Vagina (tissue), 2 donors: ENCODE data around the gene TBC1D16.

ENCODE experiments used
- CTCF ChIP-seq, 3 experiments: fragments of 450-650 bp in 2 of 3; fragments of 200-600 bp in 1 of 3; sonication (generic) in 1 of 3; IDR thresholded peaks; one replicate each; pipeline ENCODE4 v1.5.1; 2017 to 2019; ENCODE audit warnings: antibody characterized with exemption in 3 of 3, mild to moderate bottlenecking in 2 of 3, moderate library complexity in 2 of 3
- POLR2A ChIP-seq, 2 donors: fragments of 450-650 bp; IDR thresholded peaks; one replicate each; pipeline ENCODE4 v1.6.1; 2017; ENCODE audit warnings: antibody characterized with exemption in 2 of 2, mild to moderate bottlenecking in 2 of 2, moderate library complexity in 2 of 2
- POLR2AphosphoS5 ChIP-seq, 2 donors: sonication (generic); formaldehyde crosslinking; IDR thresholded peaks; one replicate each; pipeline ENCODE4 v1.9.0; 2017; ENCODE audit warnings: antibody characterized with exemption in 2 of 2, mild to moderate bottlenecking in 2 of 2, low read depth in 1 of 2; ENCODE audit not compliant: insufficient read depth in 1 of 2

GRCh38 chr17:80043963-80044362, 8.3 kb upstream of the TBC1D16 start:
- no peak for TF ChIP-seq CTCF (IDR thresholded peaks at IDR 0.05)
- TF ChIP-seq POLR2A (IDR thresholded peaks at IDR 0.05): no peak
- no peak for TF ChIP-seq POLR2AphosphoS5 (IDR thresholded peaks at IDR 0.05; ENCODE audit: insufficient read depth in 1 of 2, low read depth in 1 of 2)
